ENCODE measurements around the gene ITPKB.

DNA sequence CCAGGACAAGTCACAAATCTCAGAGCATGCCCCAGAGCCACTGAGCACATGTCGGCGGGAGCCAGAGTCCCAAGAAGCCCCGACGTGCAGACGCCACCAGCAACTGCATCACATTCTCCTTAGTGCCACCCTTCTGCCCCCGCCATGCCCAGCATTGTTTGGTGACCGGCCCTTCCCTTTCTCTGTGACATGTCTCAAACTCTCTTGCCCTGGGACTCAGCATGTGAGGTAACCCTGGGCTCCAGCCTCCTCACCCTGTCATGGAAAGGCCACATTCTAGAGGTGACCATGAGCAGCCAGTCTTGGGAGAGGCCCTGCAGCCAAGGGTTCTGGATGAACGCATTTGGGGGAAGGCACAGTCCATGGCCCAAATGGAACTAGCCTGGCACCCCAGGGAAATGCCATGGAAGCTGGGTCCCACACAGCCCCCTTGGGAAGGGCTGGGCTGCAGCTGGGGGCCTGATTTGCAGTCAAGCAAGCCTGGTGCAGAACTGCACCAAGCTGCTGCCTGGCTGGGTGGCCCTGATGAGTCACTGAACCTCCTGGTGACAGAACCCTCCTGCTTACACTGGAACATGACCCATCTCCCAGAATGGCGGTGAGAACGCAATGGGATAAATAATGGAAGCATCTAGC lies 94.4 kb downstream of the ITPKB start:
- TF ChIP-seq, protein P1, sequence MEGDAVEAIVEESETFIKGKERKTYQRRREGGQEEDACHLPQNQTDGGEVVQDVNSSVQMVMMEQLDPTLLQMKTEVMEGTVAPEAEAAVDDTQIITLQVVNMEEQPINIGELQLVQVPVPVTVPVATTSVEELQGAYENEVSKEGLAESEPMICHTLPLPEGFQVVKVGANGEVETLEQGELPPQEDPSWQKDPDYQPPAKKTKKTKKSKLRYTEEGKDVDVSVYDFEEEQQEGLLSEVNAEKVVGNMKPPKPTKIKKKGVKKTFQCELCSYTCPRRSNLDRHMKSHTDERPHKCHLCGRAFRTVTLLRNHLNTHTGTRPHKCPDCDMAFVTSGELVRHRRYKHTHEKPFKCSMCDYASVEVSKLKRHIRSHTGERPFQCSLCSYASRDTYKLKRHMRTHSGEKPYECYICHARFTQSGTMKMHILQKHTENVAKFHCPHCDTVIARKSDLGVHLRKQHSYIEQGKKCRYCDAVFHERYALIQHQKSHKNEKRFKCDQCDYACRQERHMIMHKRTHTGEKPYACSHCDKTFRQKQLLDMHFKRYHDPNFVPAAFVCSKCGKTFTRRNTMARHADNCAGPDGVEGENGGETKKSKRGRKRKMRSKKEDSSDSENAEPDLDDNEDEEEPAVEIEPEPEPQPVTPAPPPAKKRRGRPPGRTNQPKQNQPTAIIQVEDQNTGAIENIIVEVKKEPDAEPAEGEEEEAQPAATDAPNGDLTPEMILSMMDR (IDR thresholded peaks at IDR 0.05) = no peak
- TF ChIP-seq EZH2 (IDR thresholded peaks at IDR 0.05) = no peak
